Esophagus muscularis mucosa (tissue), 4 donors: ENCODE measurements around the gene F12.

ENCODE experiments used
- EP300 ChIP-seq: sonication (generic); formaldehyde crosslinking; IDR thresholded peaks from one replicate; pipeline ENCODE4 v1.6.1; 2017; ENCODE audit warnings: antibody characterized with exemption
- POLR2A ChIP-seq: fragments of 450-650 bp; IDR thresholded peaks from one replicate; pipeline ENCODE4 v1.6.1; 2017; ENCODE audit warnings: antibody characterized with exemption, moderate library complexity, mild to moderate bottlenecking, low read depth
- POLR2AphosphoS5 ChIP-seq, 2 donors: sonication (generic); formaldehyde crosslinking; IDR thresholded peaks; one replicate each; pipeline ENCODE4 v1.6.1; 2017; ENCODE audit warnings: antibody characterized with exemption in 2 of 2
- TF ChIP-seq, protein P1 (sequence below), 3 experiments: fragments of 200-600 bp in 2 of 3; fragments of 450-650 bp in 1 of 3; sonication (generic) in 2 of 3; IDR thresholded peaks; one replicate each; pipeline ENCODE4 v1.5.1; 2017 to 2019; ENCODE audit warnings: antibody characterized with exemption in 3 of 3, mild to moderate bottlenecking in 2 of 3, moderate library complexity in 1 of 3

DNA sequence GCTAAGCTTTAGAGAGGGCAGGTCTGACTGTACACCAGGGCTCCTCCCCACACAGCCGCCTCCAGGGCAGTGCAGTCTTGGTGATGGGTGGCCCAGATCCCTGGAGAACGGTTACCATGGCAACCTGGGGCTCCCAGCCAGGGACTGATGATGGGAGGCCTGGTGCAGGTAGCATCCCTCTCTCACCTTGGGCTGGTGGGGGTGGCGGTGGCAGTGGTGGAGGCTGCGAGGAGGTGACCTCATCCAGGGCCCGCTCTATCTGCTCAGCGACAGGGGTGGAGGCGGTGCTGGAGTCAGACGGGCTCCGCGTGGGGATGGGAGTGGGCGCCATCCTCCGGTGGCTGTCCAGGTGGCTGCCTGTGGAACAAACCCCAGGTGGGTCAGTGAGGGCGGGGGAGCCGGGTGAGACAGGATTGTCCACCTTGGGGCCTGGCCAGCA, 49.6 kb upstream of the F12 start:
- TF ChIP-seq, protein P1, sequence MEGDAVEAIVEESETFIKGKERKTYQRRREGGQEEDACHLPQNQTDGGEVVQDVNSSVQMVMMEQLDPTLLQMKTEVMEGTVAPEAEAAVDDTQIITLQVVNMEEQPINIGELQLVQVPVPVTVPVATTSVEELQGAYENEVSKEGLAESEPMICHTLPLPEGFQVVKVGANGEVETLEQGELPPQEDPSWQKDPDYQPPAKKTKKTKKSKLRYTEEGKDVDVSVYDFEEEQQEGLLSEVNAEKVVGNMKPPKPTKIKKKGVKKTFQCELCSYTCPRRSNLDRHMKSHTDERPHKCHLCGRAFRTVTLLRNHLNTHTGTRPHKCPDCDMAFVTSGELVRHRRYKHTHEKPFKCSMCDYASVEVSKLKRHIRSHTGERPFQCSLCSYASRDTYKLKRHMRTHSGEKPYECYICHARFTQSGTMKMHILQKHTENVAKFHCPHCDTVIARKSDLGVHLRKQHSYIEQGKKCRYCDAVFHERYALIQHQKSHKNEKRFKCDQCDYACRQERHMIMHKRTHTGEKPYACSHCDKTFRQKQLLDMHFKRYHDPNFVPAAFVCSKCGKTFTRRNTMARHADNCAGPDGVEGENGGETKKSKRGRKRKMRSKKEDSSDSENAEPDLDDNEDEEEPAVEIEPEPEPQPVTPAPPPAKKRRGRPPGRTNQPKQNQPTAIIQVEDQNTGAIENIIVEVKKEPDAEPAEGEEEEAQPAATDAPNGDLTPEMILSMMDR (IDR thresholded peaks at IDR 0.05) = no peak
- TF ChIP-seq POLR2AphosphoS5 (IDR thresholded peaks at IDR 0.05) (no peak), POLR2A (no peak), EP300 (no peak)
